HG02870 (cell line): ENCODE data around the gene VCAN.
"Not testable (repeated sequence)": the region's sequence is repeated elsewhere in the genome, so short reads cannot be mapped to it uniquely, and the experiment has no call there.

Experiments used
- ATAC-seq: cut with Tn5 transposase; IDR thresholded peaks from one replicate; pipeline ENCODE4 v1.9.1; 2021; ENCODE audit warnings: mild to moderate bottlenecking, moderate library complexity; ENCODE audit not compliant: unreplicated experiment

Gene VCAN

DNA sequence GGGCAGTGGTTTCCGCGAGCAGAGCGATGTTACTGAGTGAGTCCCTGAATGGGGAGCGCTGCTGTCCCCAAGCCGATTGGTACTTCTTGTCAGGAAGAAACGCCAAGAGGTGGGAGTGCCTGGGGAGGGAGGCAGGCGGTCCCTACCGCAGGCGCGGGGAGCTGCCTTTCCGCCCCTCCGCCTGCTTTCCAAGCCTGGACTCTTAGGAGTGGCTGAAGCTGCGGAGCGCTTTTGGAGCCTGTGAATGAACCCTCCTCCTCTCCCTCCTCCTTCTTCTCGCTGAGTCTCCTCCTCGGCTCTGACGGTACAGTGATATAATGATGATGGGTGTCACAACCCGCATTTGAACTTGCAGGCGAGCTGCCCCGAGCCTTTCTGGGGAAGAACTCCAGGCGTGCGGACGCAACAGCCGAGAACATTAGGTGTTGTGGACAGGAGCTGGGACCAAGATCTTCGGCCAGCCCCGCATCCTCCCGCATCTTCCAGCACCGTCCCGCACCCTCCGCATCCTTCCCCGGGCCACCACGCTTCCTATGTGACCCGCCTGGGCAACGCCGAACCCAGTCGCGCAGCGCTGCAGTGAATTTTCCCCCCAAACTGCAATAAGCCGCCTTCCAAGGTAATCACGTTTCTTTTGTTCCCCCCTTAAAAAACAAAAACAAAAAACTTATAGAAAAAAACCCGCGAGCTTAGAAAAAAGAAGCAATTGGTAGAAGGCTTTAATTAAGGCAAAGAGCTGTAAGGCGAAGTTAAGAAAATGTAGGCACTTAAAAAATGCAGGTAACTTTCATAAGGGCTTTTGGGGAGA, at the start of gene VCAN:
Gene VCAN (plus strand): TSS at position 340 of the 808 bp plus-strand sequence. CDS start 11,775 bp downstream, outside the sequence.
- no peak for ATAC-seq

DNA sequence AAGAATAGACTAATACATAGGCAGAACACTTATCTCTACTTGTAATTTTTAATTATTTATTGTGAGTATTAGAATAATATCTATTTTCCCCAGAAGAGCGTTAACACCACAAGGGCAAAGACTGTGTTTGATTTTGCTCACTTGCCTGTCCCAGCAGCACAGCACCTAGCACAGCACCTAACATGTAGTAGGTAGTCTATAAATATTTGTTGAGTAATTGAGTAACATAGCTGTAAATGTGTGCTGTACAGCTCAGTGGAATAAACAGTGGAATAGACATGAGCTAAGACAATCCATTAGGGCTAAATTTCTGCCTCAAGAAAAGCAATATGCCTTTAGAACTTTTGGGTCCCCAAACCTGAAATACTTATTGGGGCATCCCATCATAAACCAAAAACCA, 49.3 kb upstream of the VCAN start:
- no peak for ATAC-seq

DNA sequence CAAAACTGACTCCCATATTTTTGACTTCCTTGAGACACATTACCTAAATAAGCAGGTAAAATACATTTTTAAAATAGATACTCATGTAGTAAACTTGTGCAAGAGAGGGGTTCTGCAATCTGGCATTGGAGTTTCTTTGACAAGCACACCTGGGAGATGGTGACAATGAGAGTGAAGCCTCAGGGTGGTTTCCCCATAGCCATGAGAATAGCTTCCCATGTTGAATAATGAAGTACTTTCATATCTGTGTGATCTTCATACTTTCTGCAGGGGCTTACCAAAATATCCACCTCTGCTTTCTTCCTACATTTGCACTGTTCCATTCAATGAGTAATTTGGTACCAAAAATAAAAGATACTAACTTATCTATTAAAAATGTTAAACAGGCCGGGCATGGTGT, 44.7 kb upstream of the VCAN start:
- ATAC-seq = peak; percentile 77

DNA sequence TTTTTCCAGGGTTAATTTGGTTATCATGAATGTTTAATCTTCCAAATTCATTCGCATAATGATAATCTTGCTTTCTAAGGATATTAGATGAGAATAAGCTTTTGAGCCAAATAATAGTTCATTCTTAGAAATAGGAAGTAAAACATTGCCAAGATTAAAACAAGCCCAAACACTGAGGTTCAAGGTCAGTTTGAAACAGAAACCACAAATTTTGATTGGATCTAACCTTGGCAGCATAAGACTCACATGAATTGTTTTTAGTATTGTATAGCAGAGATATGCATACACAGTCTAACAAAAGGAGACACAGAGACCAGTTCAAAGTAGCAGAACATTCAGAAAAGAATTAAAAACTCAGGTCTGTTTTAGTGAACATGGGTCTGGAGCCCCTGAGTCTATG, 43.4 kb upstream of the VCAN start:
- ATAC-seq = no peak

DNA sequence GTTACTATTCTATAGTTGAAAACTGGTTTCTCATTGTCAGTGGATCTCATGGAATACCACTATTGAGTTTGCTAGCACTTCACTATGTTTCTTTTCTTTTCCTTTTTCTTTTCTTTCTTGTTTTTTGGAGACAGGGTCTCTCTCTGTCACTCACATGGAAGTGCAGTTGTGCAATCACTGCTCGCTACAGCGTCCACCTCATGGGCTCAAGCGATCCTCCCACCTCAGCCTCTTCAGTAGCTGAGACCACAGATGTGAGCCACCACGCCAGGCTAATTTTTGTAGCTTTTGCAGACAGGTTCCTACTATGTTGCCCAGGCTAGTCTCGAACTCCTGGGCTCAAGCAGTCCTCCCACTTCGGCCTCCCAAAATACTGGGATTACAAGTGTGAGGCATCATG, 42.7 kb upstream of the VCAN start:
- ATAC-seq = no peak

DNA sequence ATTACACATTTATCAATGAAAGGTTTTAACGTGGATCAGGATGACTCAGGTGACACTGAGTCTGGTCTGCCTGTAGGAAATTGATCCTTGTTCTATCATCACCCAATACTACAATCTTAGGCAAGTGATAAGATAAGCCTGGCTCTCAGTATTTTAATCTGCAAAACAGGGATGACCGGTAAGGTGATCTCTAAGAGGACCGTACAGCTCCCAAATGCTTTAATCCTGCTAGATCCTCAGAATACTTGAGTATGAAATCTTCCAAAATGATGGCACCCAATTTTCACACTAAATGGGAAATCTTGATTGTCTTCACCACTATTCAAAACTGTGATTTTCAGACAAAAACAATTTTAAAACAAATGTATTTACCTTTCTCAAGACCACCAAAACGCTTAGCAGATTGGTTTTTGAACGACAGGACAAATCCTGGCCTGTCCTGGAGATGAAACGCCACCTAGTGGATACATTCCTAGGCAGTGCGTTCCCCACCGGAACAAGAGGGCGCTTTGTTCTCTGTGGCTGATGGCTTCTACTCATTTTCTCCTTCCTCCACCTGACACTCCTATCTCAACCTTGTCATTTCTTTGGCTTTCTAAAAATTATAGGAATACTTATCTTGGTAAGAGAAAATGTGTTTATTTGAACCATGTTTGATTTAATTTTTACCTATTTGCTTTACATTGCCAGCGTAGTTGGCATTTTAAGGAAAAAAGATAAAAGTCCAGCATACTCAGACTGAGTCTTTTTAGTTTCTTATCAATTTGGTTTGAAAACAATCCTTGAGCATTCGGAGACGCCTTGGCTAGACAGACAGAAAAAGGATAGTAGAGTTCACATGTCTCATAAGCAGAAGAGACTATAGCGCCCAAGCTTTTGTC, 41.2 kb upstream of the VCAN start:
- ATAC-seq = peak; percentile 48

DNA sequence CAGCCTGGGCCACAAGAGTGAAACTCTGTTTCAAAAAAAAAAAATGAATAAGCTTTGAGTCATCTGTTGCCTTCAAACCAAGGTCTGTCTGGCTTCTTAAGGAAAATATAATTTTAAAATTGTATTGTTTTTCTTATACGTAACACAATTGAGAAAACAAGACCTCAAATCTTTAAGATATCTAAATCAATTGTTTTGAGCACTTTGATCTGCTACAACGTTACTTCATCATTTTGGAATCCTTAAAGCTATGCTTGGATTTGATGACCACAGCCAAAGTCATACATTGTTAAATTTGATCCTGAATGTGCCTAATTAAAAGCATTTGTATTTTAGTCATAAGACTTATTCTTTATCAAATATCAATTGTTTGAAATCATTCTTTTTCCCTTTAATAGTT, 37.7 kb upstream of the VCAN start:
- ATAC-seq = no peak

DNA sequence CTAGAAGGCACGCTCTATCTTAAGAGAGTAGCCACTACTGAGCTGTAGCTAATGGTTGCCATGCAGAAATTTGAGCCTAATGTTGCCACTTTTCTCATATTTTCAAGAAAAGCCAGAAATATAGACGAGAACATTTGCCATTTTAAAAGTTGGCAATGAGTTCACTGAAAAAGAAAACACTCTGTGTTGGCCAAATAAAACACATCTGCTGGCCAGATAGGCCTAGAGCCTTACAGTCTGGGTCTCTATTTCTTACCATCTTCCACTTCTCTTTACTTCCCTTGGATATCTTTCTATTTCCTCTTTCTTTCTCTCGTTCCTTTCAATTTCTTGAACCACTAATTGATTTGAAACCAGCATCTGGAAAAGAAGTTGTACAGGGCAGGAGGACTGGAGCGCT, 36.6 kb upstream of the VCAN start:
- no peak for ATAC-seq

DNA sequence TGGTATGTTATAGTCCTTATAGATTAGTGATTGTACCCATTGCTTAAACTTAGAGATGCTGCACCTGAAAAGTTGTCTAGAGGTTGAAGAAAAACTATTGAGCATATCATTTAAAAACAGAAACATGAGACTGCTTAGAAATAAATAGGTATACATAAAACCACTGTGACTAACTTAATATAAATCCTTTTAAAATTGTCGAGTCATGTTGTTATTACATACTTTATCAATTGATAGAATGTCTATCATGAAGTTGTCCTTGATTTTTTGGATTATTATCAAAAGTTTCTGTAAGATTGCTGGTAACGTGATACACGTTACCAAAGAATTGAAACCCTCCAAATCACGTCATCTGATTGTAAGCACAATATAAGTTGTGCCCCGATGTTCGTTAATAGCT, 35.3 kb upstream of the VCAN start:
- no peak for ATAC-seq

DNA sequence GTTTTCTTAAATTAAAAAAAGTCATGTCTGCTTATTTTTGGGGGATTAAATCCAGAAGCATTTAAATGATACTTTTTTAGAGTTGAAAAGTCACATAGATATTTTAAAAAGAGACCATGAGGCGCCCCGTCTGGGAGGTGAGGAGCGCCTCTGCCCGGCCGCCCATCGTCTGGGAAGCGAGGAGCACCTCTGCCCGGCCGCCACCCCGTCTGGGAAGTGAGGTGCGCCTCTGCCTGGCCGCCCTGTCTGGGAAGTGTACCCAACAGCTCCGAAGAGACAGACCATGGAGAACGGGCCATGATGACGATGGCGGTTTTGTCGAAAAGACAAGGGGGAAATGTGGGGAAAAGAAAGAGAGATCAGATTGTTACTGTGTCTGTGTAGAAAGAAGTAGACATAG, 33.8 kb upstream of the VCAN start:
- not testable (repeated sequence) for ATAC-seq

DNA sequence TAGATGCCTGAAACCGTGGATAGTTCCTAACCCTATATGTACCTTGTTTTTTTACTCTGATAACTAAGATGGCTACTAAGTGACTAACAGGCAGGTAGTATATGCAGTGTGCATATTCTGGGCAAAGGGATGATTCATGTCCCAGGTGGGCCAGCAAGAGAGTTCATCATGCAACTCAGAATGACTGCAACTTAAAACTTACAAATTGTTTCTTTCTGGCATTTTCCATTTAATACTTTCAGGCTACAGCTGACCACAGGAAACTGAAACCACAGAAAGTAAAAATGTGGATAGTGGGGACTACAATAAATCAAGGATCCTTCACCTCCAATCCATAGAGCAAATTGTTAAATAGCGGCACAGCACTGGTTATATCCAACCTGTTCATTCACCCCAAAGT, 30.7 kb upstream of the VCAN start:
- no peak for ATAC-seq

DNA sequence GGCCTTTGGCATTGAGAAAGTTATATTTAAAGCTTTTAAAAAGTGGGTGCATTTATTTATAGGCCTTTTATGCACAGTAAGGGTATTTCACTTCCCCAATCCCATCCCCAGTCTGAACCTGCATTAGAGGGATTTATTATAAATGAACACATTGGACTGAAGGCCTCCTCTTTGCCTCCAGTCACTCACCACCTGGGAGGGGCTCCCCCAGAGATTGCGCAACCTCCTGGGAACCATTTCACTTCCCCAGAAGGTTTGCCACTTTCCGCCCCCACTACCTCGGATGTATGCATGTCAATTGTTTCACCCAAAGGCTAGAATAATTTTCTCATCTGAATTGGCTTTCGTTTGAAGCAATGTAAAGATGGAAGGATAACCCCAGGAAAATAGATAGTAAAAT, 29.8 kb upstream of the VCAN start:
- peak; percentile 93 for ATAC-seq

DNA sequence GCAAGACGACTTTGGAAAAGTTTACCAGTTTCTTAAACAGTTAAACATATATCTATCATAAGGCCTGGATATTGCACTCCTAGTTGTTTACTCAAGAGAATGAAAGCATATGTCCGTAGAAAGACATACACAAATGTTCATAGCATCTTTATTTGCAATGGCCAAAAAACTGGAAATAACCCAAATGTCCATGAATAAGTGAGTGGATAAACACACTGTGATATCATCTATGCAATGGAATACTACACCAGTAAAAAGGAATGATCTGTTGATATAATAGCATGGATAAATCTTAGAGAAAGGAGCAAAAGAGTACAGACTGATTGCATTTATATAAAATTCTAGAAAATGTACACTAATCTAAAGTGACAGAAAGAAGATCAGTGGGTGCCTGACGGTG, 28.0 kb upstream of the VCAN start:
- ATAC-seq = no peak

DNA sequence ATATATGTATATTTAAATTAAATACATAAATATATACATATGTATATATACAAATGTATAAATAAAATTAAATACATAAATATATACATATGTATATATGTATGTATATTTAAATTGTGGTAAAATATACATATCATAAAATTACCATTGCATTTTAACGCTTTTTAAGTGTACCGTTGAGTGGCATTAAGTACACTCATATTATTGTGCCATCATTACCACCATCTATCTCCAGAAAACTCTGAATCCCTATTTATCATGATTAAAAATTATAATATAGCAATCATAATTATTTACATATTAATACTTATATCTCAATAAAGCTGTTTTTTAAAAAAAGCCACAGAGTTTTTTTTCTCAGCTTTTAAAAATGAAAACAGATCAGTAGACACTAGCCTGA, 27.1 kb upstream of the VCAN start:
- no peak for ATAC-seq

DNA sequence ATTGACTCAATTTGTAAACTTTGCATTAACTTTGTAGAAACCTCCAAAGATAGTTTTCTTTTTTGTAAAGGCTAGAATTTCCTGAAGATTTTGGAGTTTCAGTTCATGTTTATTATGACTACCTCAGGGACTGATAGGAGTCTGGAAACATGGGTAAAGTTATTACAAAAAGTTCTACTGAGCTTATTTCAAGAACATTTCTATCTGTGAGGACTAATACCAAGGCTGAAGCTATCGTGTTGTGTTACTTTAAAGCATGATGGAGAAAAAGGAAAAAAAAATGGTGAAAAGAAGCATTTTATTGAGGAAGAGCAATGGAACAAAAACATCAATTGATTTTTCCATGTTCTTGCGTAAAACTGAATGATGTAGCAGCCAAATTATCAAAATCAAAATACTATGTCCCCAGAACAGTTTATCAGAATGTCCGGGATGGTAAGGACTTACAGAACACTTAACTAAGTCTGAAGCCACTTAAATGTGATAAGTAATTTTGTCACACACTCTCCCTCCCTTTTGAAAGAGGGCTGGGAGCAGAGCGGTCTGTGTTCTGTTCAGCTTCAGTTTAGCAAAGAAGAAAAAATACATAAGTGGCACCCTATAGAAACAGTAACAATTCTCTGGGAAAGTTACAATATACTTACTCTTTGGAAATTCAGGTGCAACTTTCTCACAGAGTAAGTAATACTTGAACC, 25.1 kb upstream of the VCAN start:
- ATAC-seq = no peak

DNA sequence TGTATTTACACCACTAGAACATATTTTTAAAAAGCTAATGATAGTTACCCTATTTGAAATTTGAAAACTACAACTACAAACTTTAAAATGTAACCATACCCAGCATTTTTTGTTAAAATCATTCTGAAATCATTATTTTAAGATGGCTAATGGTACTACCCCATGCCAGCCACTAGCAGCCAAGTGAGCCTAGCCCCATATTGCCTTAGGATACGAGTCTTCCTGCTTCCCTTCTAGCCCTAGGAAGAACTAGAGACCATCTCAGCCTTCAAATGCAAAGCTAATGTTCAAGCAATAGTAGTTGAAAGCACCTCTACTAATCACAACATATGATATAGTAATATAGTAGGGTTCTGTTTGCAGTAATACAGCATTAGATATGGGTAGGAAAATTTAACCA, 24.0 kb upstream of the VCAN start:
- no peak for ATAC-seq

DNA sequence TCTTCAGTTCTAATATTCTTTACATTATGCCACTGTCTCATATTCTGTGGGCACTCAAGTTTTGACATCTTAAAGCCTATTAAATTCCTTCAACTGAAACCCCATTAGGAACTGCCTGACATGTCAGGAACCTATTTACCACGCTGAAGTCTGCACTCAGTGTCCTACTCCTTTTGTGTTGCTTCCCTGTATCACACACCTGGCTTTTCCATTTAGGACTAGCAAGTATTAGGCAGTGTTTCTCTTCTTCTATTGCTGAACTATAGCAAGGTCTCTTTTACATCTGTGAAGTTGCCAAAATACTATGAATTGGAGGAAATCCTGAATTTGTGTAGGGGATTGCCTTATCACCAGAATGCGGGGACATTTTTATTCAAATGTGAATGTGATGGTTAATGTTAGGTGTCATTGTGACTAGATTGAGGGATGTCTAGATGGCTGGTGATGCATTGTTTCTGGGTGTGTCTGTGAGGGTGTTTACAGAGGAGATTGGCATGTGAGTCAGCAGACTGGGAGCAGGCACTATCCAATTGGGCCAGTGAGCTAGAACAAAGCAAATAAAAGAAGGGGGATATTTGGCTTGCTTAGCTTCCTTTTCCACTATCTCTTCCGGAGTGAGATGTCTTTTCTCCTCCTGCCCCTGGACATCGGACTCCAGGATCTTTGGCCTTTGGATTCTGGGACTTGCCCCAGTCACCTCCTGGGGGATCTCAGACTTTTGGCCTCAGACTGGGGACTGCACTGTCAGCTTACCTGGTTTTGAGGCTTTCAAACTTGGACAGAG, 21.2 kb upstream of the VCAN start:
- ATAC-seq = no peak

DNA sequence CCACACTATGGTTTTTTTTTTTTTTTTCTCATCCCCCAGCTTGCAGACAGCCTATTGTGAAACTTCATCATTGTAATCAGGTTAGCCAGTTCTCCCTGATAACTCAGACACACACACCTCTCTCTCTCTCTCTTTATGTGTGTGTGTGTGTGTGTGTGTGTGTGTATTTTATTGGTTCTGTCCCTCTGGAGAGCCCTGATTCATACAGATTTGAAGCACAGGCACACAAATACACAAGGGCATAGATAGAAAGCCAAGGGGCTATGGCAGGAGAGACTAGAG, 20.6 kb upstream of the VCAN start:
- no peak for ATAC-seq

DNA sequence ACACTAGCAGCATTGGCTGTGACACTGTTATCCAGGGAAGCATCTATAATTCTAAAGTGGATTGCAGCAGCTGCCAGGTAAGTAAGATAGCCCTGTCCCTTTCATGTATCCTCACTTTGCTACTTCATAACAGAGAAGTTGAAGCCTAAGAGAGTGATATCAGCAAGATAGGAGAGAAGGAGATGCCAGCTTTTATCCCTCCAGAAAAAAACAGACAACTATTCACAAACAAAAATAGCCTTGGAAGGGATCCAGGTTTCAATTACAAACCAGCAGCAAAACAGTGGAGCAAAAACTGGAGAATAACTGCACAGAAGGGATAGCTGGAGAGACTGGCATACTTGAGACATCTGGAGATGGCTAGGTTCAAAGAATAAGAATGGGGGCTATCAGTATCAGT, 19.6 kb upstream of the VCAN start:
- ATAC-seq = no peak

DNA sequence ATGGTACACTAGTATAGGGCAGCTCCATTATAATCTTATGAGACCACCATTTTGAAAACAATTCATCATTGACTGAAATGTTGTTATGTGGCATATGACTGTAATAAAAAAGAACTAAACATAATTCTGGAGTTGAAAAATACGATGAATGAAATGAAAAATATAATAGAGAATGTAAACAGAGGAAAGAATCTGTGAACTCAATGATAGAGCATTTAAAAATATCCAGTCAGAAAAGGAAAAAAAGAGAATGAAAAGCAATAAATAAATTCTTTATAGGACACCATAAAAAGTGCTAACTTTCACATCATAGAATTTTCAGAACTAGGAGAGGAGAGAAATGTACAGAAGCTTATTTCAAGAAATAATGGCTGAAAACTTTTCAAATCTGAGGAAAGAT, 17.6 kb upstream of the VCAN start:
- no peak for ATAC-seq

DNA sequence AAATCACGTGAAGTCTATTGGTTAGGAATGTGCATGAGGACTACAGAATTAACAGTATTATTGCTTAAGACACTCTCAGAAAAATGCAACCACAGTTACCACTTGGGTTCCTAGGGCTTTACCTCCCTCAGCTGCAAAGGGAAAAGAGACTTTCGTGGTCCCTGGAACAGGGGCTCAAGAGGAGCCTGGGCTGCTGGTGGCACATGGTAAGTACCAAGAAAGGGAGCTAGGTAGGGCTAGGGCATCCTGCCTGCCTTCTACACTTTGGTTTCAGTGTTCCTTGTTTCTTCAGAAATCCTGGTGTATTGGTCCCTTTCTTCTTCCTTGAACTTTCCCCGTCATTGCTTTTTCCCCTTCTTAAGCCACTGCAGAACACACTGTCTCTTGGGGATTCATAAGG, 7.3 kb upstream of the VCAN start:
- ATAC-seq = no peak
